Measurements from ENCODE around the gene UBE2D2. TPM values are rescaled to one million over a fixed set of nuclear protein-coding genes. Genes with fewer than 3 reads are reported as not detected.
"Not testable (repeated sequence)": the region's sequence is repeated elsewhere in the genome, so short reads cannot be mapped to it uniquely, and the experiment has no call there.

Gene UBE2D2
- total and polyA plus RNA-seq, 7 donors: 61.5 to 177 (median 93.0) TPM

GRCh38 chr5:139592289-139592688 lies 31.1 kb downstream of the UBE2D2 start:
- TF ChIP-seq EP300 (IDR thresholded peaks at IDR 0.05): no peak
- no peak for TF ChIP-seq POLR2A (IDR thresholded peaks at IDR 0.05)
- no peak for TF ChIP-seq POLR2AphosphoS5 (IDR thresholded peaks at IDR 0.05)
- no peak for TF ChIP-seq CTCF (IDR thresholded peaks at IDR 0.05)
- Histone ChIP-seq H3K27ac (no peak overlapping the region), H3K9me3 (no peaks in the 10 kb centered on the region), H3K4me3 (no peak overlapping the region), H3K36me3 (no peaks in the 10 kb centered on the region), H3K4me1 (peaks cover 0 to 31% (median 17%) of the 10 kb centered on the region in 4 donors), H3K27me3 (no peaks in the 10 kb centered on the region)
- intact Hi-C loops (cut with DNase I): no loop called here
- WGBS, 2 donors: 85 to 93% methylated on average over 3 of the region's 3 CpGs
- no peak for DNase-seq

- H3K27me3 ChIP-seq; H3K9me3 ChIP-seq; H3K4me3 ChIP-seq; H3K36me3 ChIP-seq; H3K27ac ChIP-seq; intact Hi-C loops (cut with DNase I); DNase-seq: not testable (repeated sequence)
- peaks cover 0 to 33% (median 20%) of the 10 kb centered on the region in 4 donors for H3K4me1 ChIP-seq
- WGBS, 2 donors: 82 to 89% methylated on average over 8 of the region's 8 CpGs
Observed at GRCh38 chr5:139593076-139593475, 31.9 kb downstream of the UBE2D2 start.

- no peaks in the 10 kb centered on the region for H3K36me3 ChIP-seq
- no peak for TF ChIP-seq EP300 (IDR thresholded peaks at IDR 0.05)
- no peak for TF ChIP-seq POLR2A (IDR thresholded peaks at IDR 0.05)
- TF ChIP-seq POLR2AphosphoS5 (IDR thresholded peaks at IDR 0.05): no peak
- TF ChIP-seq CTCF (IDR thresholded peaks at IDR 0.05): no peak
- intact Hi-C loops (cut with DNase I): no loop called here
- no peak for DNase-seq
- H3K9me3 ChIP-seq: peaks cover 0 to 3% (median 0%) of the 10 kb centered on the region in 4 donors
- 33 to 52% methylated on average over 3 of the region's 3 CpGs for WGBS, 2 donors
- H3K4me1 ChIP-seq: peaks cover 0 to 31% (median 20%) of the 10 kb centered on the region in 4 donors
- no peak overlapping the region for H3K4me3 ChIP-seq
- H3K27me3 ChIP-seq: no peaks in the 10 kb centered on the region
- H3K27ac ChIP-seq: no peak overlapping the region
Observed at GRCh38 chr5:139593716-139594319, 32.7 kb downstream of the UBE2D2 start.

GRCh38 chr5:139597134-139597533 lies 36.0 kb downstream of the UBE2D2 start:
- H3K27ac ChIP-seq: peak overlapping the region in 2 of 4 donors; percentile 18 to 43
- intact Hi-C loops (cut with DNase I): no loop called here
- peaks cover 0 to 26% (median 16%) of the 10 kb centered on the region in 4 donors for H3K4me1 ChIP-seq

GRCh38 chr5:139598601-139598965 lies 37.4 kb downstream of the UBE2D2 start:
- WGBS, 2 donors: 97% methylated on average over 5 of the region's 5 CpGs
- intact Hi-C loops (cut with DNase I); H3K4me3 ChIP-seq; H3K9me3 ChIP-seq; H3K27me3 ChIP-seq; H3K27ac ChIP-seq; DNase-seq: not testable (repeated sequence)
- Histone ChIP-seq H3K36me3 (peaks cover 0 to 32% (median 15%) of the 10 kb centered on the region in 4 donors), H3K4me1 (peaks cover 0 to 24% (median 15%) of the 10 kb centered on the region in 4 donors)

More at GRCh38 chr5:139597134-139597533, 36.0 kb downstream of the UBE2D2 start:
- Histone ChIP-seq H3K36me3 (peaks cover 0 to 20% (median 13%) of the 10 kb centered on the region in 4 donors), H3K9me3 (peaks cover 0 to 3% (median 0%) of the 10 kb centered on the region in 4 donors), H3K27me3 (no peaks in the 10 kb centered on the region), H3K4me3 (no peak overlapping the region)
- DNase-seq: no peak
- peak in 2 of 4 donors; percentile 10 to 63 for TF ChIP-seq EP300 (IDR thresholded peaks at IDR 0.05)
- TF ChIP-seq POLR2AphosphoS5 (IDR thresholded peaks at IDR 0.05): peak; percentile 92 to 97 (median 96)
- no peak for TF ChIP-seq CTCF (IDR thresholded peaks at IDR 0.05)
